ENCODE measurements around the gene UBA6.
"Not testable (repeated sequence)": the region's sequence is repeated elsewhere in the genome, so short reads cannot be mapped to it uniquely, and the experiment has no call there.

DNA sequence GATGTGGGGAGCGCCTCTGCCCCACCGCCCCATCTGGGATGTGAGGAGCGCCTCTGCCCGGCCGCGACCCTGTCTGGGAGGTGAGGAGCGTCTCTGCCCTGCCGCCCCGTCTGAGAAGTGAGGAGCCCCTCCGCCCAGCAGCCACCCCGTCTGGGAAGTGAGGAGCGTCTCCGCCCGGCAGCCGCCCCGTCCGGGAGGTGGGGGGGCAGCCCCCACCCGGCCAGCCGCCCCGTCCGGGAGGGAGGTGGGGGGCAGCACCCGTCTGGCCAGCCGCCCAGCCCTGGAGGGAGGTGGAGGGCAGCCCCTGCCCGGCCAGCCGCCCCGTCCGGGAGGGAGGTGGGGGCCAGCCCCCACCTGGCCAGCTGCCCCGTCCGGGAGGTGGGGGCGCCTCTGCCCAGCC, 64.0 kb downstream of the UBA6 start:
- TF ChIP-seq CTCF (IDR thresholded peaks at IDR 0.05); EZH2 (IDR thresholded peaks at IDR 0.05; ENCODE audit: borderline replicate concordance, insufficient read depth, low read depth, low read length, poor library complexity, severe bottlenecking): not testable (repeated sequence)
